HEK293T (cell line): ENCODE results near the gene TACC2.

Experiments used
- CTCF ChIA-PET: fragments of 350-600 bp; formaldehyde crosslinking; extraction: SDS; loops from one replicate; lab custom pipeline; 2021; ENCODE audit warnings: antibody characterized with exemption, inconsistent platforms; lab: Yijun Ruan, JAX
- POLR2A ChIA-PET: fragments of 350-600 bp; formaldehyde crosslinking; extraction: SDS; loops from one replicate; lab custom pipeline; 2020; ENCODE audit warnings: antibody characterized with exemption, inconsistent platforms; lab: Yijun Ruan, JAX
- DNase-seq: peaks from one replicate; pipeline ENCODE4 v3.0.0; 2012; ENCODE audit warnings: mixed read lengths; ENCODE audit errors: extremely low spot score
- ARNT ChIP-seq: fragments of 450-650 bp; IDR thresholded peaks from 2 replicates; pipeline ENCODE4 v1.6.1; 2017; ENCODE audit warnings: mild to moderate bottlenecking
- BHLHE40 ChIP-seq: fragments of 450-650 bp; IDR thresholded peaks from 2 replicates; pipeline ENCODE4 v1.6.1; 2016; ENCODE audit warnings: mild to moderate bottlenecking, moderate library complexity, borderline replicate concordance
- CTBP1 ChIP-seq: fragments of 450-650 bp; IDR thresholded peaks from 2 replicates; pipeline ENCODE4 v1.6.1; 2016; ENCODE audit warnings: borderline replicate concordance
- ELF4 ChIP-seq: fragments of 450-650 bp; IDR thresholded peaks from 2 replicates; pipeline ENCODE4 v1.6.1; 2017; ENCODE audit warnings: antibody characterized with exemption
- FOXA1 ChIP-seq: fragments of 450-650 bp; IDR thresholded peaks from 2 replicates; pipeline ENCODE4 v1.6.1; 2016; ENCODE audit warnings: mild to moderate bottlenecking
- FOXK2 ChIP-seq: fragments of 450-650 bp; IDR thresholded peaks from 2 replicates; pipeline ENCODE4 v1.6.1; 2016; ENCODE audit warnings: mild to moderate bottlenecking
- FOXM1 ChIP-seq: fragments of 450-650 bp; IDR thresholded peaks from 2 replicates; pipeline ENCODE4 v1.6.1; 2017; ENCODE audit warnings: mild to moderate bottlenecking, borderline replicate concordance
- HDGF ChIP-seq: fragments of 450-650 bp; IDR thresholded peaks from 2 replicates; pipeline ENCODE4 v1.6.1; 2017; ENCODE audit warnings: antibody characterized with exemption, borderline replicate concordance
- L3MBTL2 ChIP-seq: fragments of 450-650 bp; conservative IDR thresholded peaks from 2 replicates; pipeline ENCODE4 v1.6.1; 2016; ENCODE audit warnings: mild to moderate bottlenecking
- LEF1 ChIP-seq: fragments of 450-650 bp; IDR thresholded peaks from 2 replicates; pipeline ENCODE4 v1.6.1; 2017; ENCODE audit warnings: mild to moderate bottlenecking, borderline replicate concordance
- NFRKB ChIP-seq: fragments of 450-650 bp; IDR thresholded peaks from 2 replicates; pipeline ENCODE4 v1.6.1; 2016; ENCODE audit warnings: mild to moderate bottlenecking, moderate library complexity
- SP1 ChIP-seq: fragments of 450-650 bp; IDR thresholded peaks from 2 replicates; pipeline ENCODE4 v1.6.1; 2017
- SUZ12 ChIP-seq: fragments of 450-650 bp; IDR thresholded peaks from 2 replicates; pipeline ENCODE4 v1.6.1; 2016; ENCODE audit warnings: mild to moderate bottlenecking
- TARDBP ChIP-seq: fragments of 450-650 bp; IDR thresholded peaks from 2 replicates; pipeline ENCODE4 v1.6.1; 2016
- ZNF384 ChIP-seq: fragments of 450-650 bp; IDR thresholded peaks from 2 replicates; pipeline ENCODE4 v1.6.1; 2016
- TF ChIP-seq, protein P1 (sequence below): fragments of 450-650 bp; IDR thresholded peaks from 2 replicates; pipeline ENCODE4 v1.6.1; 2016

TACC2 gene

DNA sequence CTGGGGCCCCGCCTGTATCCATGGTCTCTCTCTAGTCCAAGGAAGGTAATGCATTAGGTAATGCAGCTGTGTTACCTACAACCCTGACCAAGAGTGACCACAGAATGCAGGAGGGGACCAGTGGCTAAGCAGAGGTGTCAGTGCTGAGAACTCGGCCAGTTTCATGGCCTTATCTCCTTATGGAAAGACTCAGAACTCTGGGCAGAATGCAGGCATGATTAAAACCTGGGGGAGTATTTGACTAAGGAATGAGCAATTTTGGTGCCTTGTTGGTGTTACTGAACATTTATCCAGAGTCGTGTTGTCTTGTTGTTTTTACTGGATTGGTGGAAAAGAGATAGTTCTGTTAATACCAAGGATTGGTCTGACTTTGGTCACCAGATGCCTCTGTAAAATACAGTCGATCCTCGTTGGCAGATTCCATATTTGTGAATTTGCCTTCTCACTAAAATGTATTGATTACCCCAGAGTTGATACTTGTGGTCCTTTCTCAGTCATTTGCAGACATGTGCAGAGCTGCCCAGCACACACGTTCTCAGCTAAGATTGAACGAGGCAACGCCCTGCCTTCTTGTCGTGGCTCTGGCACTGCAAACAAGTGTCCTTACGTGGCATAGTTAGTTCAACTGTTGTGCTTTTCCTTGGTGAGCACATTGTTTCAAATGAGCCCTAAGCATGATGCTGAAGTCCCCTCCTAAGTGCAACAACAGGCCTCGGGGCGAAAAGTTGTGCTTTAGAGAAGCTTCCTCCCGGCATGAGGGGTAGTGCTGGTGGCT is 146.5 kb downstream of the TACC2 start:
- ChIA-PET POLR2A (interaction anchor here (1.1 kb wide), 1 partner anchor 9 kb away, joined by 3 read pairs; no protein-coding TSS in a partner anchor), CTCF (interaction anchor here (0.6 kb wide), 1 partner anchor 84 kb away, joined by 4 read pairs; no protein-coding TSS in a partner anchor)
- DNase-seq, result no peak
- TF ChIP-seq FOXM1 (no peak), ELF4 (no peak), ZNF384 (no peak), FOXK2 (no peak), L3MBTL2 (no peak)

DNA sequence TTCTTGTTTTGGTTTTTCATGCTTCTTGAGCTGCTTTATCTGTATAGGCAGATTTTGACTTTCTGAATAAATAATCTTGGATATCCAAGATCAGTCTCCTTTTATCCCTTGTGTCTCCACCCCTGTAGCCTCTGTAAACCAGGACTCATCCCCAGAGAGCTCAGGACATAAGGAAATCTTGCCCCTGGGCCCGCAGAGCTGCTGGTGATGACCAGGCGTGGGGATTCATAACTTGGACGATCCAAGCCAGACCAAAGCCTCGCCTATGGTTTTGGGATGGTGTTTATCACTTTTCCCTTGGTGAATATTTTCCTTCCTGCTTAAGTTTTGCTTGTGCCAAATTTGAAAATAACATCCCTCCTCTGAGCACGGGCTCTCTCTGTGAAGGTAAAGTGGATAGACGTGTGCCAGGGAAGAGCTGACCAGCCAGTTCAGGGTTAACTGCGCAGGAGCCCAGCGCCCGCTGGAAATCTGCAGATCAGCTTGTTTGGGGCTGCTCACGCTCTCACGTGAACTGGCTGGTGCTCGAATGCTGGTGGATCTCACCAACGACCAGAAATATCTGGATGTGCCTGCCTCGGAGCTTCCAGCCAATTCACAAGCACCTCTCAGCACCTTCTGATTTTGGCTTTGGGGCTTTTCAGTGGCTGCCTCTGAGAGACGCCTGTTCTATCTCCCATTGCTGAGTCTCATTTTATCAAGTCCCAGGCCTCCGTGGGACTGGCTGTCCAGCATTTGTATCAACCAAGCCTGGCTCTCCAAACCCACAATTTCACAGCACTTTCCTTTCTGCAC is 150.1 kb downstream of the TACC2 start:
- DNase-seq, result no peak
- ChIA-PET CTCF (interaction anchor here (0.6 kb wide), 1 partner anchor 140 kb away, joined by 5 read pairs; no protein-coding TSS in a partner anchor), POLR2A (no interaction called here)
- TF ChIP-seq FOXA1 (no peak), ARNT (no peak), LEF1 (no peak), BHLHE40 (no peak)

DNA sequence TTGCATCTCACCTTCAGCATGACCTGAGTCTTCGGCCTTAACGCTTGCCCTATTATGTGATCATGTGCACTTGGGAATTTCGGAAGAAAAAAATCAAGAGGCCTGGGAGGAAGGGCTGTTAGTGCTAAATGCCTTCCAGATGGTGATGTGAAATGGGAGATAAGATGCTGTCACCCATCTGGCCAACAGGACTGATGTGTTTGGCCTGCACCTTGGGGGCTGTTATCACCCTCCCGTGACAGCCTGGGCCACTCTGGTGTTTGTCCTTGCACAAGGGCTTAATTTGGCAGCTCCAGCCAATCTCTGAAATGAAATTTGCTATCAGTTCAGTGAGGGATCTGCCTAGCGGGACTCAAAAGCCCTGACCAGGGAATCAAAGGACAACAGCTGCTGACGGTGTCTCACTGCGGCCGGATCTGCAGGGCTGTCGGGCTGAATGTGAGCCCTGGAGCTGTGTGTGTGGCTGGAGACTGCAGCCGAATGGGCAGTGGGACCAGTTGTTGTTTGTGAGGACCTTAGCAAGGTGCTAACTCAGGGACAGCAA is 150.7 kb downstream of the TACC2 start:
- POLR2A ChIA-PET, result no interaction called here
- no peak for DNase-seq
- CTCF ChIA-PET, result interaction anchor here (0.9 to 1.1 kb wide), 3 partner anchors 23 to 163 kb away, joined by 3 read pairs; no protein-coding TSS in a partner anchor
- no peak for TF ChIP-seq ELF4
- TF ChIP-seq SUZ12, result no peak
- no peak for TF ChIP-seq LEF1
- no peak for TF ChIP-seq SP1
- no peak for TF ChIP-seq HDGF
- TF ChIP-seq FOXA1, result no peak
- TF ChIP-seq BHLHE40, result no peak
- TF ChIP-seq CTBP1, result no peak
- TF ChIP-seq FOXK2, result no peak
- no peak for TF ChIP-seq NFRKB
- no peak for TF ChIP-seq ARNT
- no peak for TF ChIP-seq ZNF384
- TF ChIP-seq, protein P1, sequence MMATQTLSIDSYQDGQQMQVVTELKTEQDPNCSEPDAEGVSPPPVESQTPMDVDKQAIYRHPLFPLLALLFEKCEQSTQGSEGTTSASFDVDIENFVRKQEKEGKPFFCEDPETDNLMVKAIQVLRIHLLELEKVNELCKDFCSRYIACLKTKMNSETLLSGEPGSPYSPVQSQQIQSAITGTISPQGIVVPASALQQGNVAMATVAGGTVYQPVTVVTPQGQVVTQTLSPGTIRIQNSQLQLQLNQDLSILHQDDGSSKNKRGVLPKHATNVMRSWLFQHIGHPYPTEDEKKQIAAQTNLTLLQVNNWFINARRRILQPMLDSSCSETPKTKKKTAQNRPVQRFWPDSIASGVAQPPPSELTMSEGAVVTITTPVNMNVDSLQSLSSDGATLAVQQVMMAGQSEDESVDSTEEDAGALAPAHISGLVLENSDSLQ, result no peak
- TF ChIP-seq TARDBP, result no peak
- TF ChIP-seq FOXM1, result no peak
- TF ChIP-seq L3MBTL2, result no peak

DNA sequence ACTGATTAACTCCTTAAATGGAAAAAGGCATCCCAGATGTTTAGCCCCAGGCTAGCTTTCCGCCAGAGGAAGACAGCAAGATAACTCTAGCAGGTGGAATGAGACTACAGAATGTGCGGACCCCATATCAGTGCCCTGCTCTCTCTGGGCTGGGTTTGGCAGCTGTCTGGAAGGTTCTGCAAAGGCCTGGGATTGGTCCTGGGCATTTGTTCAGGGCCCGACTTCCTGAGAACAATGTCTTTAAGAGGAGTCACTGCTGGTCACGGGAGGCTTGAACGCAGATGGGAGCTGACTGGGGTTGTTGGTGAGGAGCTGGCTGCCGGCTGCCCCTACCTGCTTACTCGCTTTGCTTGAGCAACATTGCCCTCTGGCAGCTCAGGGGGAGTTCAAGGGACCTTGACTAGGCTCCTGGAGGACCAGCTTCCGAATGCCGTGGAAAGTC is 151.5 kb downstream of the TACC2 start:
- DNase-seq, result no peak
- ChIA-PET CTCF (interaction anchor here (0.9 to 1.5 kb wide), 4 partner anchors 22 to 164 kb away, joined by 3 to 5 read pairs (median 3); no protein-coding TSS in a partner anchor), POLR2A (no interaction called here)
- TF ChIP-seq LEF1, result no peak
- no peak for TF ChIP-seq CTBP1
- no peak for TF ChIP-seq FOXM1
- TF ChIP-seq SUZ12, result no peak
- TF ChIP-seq ZNF384, result no peak
- TF ChIP-seq FOXK2, result no peak
- no peak for TF ChIP-seq SP1
- no peak for TF ChIP-seq BHLHE40
- TF ChIP-seq NFRKB, result no peak
- no peak for TF ChIP-seq FOXA1

DNA sequence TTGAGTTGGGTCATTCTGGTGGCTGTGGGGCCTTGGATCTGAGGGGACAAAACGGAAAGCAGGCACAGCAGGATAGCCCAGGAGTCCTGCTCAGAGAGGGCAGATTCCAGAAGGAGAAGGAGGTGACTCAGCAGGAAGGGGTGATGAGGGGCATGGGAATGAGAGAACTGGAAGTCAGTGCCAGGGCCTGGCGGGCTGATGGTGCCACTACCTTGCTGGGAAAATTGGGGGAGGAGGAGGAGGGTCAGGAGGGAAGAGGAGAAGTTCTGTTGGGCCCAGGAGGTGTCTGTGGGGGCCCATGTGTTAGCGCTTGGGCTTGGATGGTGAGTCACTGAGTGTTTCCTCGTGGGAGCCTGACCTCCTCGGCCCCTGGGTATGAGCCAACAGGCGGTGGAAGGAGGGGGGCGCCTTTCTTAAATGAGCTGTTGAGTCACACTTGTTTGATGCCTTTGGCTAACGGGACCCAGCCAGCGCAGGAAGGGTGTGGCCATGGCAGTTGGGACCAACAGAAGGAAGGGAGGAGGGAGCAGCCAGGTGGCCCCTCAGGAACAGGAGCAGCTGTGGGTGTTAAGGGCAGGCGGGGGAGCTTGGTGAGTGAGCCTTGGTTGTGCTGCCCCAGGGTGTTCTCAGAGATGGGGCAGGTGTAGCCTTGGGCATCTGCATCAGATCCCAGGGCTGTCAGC is 152.1 kb downstream of the TACC2 start:
- no peak for DNase-seq
- ChIA-PET POLR2A (no interaction called here), CTCF (interaction anchor here (1.1 to 1.5 kb wide), 2 partner anchors 87 to 127 kb away, joined by 3 to 5 read pairs; no protein-coding TSS in a partner anchor)
- no peak for TF ChIP-seq CTBP1
- no peak for TF ChIP-seq FOXM1
- no peak for TF ChIP-seq BHLHE40

DNA sequence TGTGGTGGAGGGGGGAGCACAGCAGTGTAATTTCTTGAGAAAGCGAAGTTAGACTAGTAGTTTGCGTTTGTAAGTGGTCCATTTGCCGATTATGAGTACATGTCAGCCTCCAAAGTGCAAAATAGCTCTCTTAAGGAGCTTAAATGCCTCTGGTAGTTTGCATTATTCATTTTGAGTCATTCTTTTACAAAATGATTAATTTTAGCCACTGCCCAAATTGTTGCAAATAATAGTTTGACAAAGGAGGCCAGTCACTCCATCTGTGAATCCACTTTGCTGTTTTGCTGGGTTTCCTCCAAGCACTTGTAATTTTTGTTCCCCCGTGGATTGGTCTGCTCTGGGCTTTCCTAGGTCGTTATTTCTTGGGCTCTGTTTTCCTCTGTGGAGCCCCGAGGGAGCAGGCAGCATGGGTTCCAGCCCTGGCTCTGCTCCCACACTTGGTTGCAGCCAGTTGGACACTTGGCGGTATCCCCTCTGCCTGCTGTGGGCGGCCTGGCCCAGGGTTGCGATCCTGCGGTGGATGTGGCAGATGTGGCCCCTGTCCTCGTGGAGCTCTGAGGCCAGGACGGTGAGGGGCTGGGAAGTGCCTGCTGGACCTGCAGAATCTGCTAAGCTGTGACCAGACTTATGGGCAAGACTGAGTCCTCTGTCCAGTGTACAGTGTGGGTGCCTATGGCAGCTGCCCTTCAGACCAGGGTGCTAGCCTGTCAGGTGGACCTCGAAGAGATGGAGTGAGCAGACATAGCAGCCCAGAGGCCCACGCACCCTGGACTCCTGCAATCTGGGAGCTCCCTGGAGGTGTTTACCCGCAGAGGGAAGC is 153.1 kb downstream of the TACC2 start:
- ChIA-PET POLR2A (no interaction called here), CTCF (interaction anchor here (0.5 to 2.2 kb wide), 7 partner anchors 11 to 127 kb away, joined by 3 to 5 read pairs (median 5); no protein-coding TSS in a partner anchor)
- TF ChIP-seq LEF1, result no peak
- TF ChIP-seq ELF4, result no peak
- TF ChIP-seq FOXK2, result no peak
- TF ChIP-seq FOXA1, result no peak
- no peak for TF ChIP-seq CTBP1
- no peak for TF ChIP-seq NFRKB
- no peak for TF ChIP-seq BHLHE40
- TF ChIP-seq SUZ12, result no peak
- no peak for TF ChIP-seq L3MBTL2
- TF ChIP-seq, protein P1, result no peak
- no peak for TF ChIP-seq ZNF384
- no peak for TF ChIP-seq ARNT
- no peak for TF ChIP-seq TARDBP
- no peak for TF ChIP-seq FOXM1
- DNase-seq, result no peak
